Measurements from ENCODE around the gene CALN1. TPM values are rescaled to one million over a fixed set of nuclear protein-coding genes. Genes with fewer than 3 reads are reported as not detected.
"Not testable (repeated sequence)": the region's sequence is repeated elsewhere in the genome, so short reads cannot be mapped to it uniquely, and the experiment has no call there.

Gene CALN1
- total and polyA plus RNA-seq, 7 donors = 0.01 to 0.06 (median 0.02) TPM; not detected in 2

DNA sequence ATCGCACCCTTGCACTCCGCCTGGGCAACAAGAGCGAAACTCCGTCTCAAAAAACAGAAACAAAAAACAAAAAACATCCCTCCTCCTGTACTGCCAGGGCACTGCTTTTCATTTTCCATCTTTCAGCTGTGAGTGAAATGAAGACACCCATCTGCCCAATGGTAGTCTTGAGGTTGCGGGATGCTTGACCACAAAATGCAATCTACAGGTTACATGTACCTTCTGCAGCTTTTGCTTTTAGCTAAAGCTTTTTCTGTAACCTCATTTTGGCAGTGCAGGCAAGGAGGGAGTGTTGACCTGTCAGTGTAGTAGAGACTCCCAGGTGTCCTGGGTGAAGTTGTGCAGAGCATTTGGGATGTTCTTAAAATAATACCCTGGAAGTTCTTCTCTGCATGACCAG is 476.5 kb downstream of the CALN1 start:
- Histone ChIP-seq H3K27ac (no peak overlapping the region), H3K9me3 (no peaks in the 10 kb centered on the region), H3K4me1 (no peaks in the 10 kb centered on the region), H3K36me3 (ENCODE audit: insufficient read depth in 1 of 2, low read depth in 1 of 2) (no peaks in the 10 kb centered on the region), H3K4me3 (no peak overlapping the region), H3K27me3 (ENCODE audit: insufficient read depth in 3 of 3, low read length in 2 of 3) (no peaks in the 10 kb centered on the region)
- intact Hi-C loops (cut with DNase I) = no loop called here
- DNase-seq (no peak), ATAC-seq (no peak)
- TF ChIP-seq, protein P1, sequence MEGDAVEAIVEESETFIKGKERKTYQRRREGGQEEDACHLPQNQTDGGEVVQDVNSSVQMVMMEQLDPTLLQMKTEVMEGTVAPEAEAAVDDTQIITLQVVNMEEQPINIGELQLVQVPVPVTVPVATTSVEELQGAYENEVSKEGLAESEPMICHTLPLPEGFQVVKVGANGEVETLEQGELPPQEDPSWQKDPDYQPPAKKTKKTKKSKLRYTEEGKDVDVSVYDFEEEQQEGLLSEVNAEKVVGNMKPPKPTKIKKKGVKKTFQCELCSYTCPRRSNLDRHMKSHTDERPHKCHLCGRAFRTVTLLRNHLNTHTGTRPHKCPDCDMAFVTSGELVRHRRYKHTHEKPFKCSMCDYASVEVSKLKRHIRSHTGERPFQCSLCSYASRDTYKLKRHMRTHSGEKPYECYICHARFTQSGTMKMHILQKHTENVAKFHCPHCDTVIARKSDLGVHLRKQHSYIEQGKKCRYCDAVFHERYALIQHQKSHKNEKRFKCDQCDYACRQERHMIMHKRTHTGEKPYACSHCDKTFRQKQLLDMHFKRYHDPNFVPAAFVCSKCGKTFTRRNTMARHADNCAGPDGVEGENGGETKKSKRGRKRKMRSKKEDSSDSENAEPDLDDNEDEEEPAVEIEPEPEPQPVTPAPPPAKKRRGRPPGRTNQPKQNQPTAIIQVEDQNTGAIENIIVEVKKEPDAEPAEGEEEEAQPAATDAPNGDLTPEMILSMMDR (IDR thresholded peaks at IDR 0.05) = no peak
- 97 to 98% (median 97%) methylated on average over 5 of the region's 5 CpGs for WGBS, 3 donors

DNA sequence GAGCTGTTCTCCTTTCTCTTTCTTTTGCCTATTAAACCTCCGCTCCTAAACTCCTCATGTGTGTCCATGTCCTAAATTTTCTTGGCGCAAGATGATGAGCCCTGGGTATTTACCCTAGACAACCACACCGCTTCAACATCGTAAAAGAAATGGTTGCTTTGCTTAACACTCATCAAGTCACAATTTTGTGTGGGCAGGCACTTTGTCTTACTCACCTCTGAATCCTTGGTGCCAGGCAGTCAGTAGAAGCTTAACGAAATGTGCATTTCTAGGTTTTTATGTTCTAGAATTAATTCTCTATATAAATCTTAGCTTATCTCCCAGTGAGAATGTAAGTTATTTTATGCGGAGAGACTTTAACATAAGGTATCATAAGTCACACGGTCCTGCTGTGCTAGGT is 478.7 kb downstream of the CALN1 start:
- Histone ChIP-seq H3K27ac (no peak overlapping the region), H3K9me3 (no peaks in the 10 kb centered on the region), H3K36me3 (ENCODE audit: insufficient read depth in 1 of 2, low read depth in 1 of 2) (no peaks in the 10 kb centered on the region), H3K4me1 (no peaks in the 10 kb centered on the region), H3K27me3 (ENCODE audit: insufficient read depth in 3 of 3, low read length in 2 of 3) (no peaks in the 10 kb centered on the region), H3K4me3 (no peak overlapping the region)
- TF ChIP-seq, protein P1 (IDR thresholded peaks at IDR 0.05) = no peak
- no peak for DNase-seq
- ATAC-seq = no peak
- 92 to 94% (median 93%) methylated on average over 7 of the region's 7 CpGs for WGBS, 3 donors
- intact Hi-C loops (cut with DNase I) = no loop called here

DNA sequence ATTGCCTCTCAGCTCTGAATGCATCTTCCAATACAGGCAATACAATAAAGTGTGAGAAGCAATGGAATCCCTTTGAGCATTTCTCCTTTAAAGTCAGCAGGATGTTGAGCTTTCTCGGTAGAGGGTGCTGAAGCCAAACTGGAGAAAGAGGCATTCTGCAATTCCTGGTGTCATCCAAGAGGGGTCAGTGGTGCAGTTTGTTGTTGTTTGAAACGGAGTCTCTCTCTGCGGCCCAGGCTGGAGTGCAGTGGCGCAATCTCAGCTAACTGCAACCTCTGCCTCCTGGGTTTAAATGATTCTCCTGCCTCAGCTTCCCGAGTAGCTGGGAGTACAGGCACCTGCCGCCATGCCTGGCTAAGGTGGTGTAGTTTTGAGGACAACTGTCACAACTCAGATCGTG is 486.5 kb downstream of the CALN1 start:
- TF ChIP-seq, protein P1 (IDR thresholded peaks at IDR 0.05) = no peak
- Histone ChIP-seq H3K36me3 (ENCODE audit: insufficient read depth in 1 of 2, low read depth in 1 of 2) (no peaks in the 10 kb centered on the region), H3K4me1 (no peaks in the 10 kb centered on the region), H3K9me3 (no peaks in the 10 kb centered on the region), H3K4me3 (no peak overlapping the region), H3K27me3 (ENCODE audit: insufficient read depth in 3 of 3, low read length in 2 of 3) (no peaks in the 10 kb centered on the region), H3K27ac (no peak overlapping the region)
- ATAC-seq = no peak
- WGBS, 3 donors = 64 to 74% (median 69%) methylated on average over 7 of the region's 7 CpGs
- DNase-seq = no peak
- intact Hi-C loops (cut with DNase I) = no loop called here

DNA sequence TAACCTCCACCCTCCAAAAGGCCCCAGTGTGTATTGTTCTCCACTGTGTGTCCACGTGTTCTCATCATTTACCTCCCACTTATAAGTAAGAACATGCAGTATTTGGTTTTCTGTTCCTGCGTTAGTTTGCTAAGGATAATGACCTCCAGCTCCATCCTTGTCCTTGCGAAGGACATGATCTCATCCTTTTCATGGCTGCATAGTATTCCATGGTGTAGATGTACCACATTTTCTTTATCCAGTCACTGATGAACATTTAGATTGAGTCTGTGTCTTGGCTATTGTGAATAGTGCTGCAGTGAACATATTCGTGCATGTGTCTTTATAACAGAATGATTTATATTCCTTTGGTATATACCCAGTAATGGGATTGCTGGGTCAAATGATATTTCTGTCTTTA is 497.9 kb downstream of the CALN1 start:
- H3K27me3 ChIP-seq (ENCODE audit: insufficient read depth in 3 of 3, low read length in 2 of 3); intact Hi-C loops (cut with DNase I); H3K4me3 ChIP-seq; H3K9me3 ChIP-seq; H3K36me3 ChIP-seq (ENCODE audit: insufficient read depth in 1 of 2, low read depth in 1 of 2); DNase-seq; H3K4me1 ChIP-seq; H3K27ac ChIP-seq; ATAC-seq: not testable (repeated sequence)
- 92 to 95% (median 94%) methylated on average over 4 of the region's 4 CpGs for WGBS, 3 donors

DNA sequence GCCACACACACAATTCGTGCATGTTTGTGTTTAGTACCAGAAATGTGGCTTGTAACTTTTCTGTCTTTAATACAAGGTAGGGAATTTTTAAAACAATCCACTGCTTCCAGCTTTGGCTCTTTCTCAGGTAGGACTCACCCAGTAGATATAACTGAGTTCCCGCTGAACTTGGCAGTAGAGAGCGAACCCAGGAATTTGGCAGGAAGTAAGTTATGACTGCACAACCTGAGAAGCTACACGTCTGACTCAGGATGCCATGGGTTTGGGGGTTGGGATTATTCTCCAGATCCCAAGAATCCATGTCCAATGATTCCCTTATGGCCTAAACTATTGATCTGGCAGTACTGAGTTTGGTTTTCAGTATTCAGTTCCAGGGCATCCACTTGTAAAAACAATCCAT is 499.7 kb downstream of the CALN1 start:
- no peaks in the 10 kb centered on the region for H3K36me3 ChIP-seq (ENCODE audit: insufficient read depth in 1 of 2, low read depth in 1 of 2)
- H3K4me3 ChIP-seq = no peak overlapping the region
- H3K27ac ChIP-seq = no peak overlapping the region
- H3K9me3 ChIP-seq = no peaks in the 10 kb centered on the region
- ATAC-seq (no peak), DNase-seq (no peak)
- intact Hi-C loops (cut with DNase I) = no loop called here
- WGBS, 3 donors = 38 to 55% (median 44%) methylated on average over 4 of the region's 4 CpGs
- TF ChIP-seq, protein P1 (IDR thresholded peaks at IDR 0.05) = no peak
- no peaks in the 10 kb centered on the region for H3K27me3 ChIP-seq (ENCODE audit: insufficient read depth in 3 of 3, low read length in 2 of 3)
- no peaks in the 10 kb centered on the region for H3K4me1 ChIP-seq

Measured in psoas muscle (tissue), 8 donors.